NCI-H82 treated with DMSO at 0.1 percent for 48 hours (cell line): ENCODE data around the gene CAMK1G.

Experiments used
- DNase-seq: peaks from one replicate; lab custom pipeline; 2025; ENCODE audit not compliant: unreplicated experiment; lab: John Stamatoyannopoulos, UW

Gene CAMK1G

GRCh38 chr1:209564849-209565248, 18.7 kb upstream of the CAMK1G start:
- DNase-seq = no peak

- DNase-seq = peak; percentile 96
Measured at GRCh38 chr1:209565759-209566678, 17.5 kb upstream of the CAMK1G start.

DNA sequence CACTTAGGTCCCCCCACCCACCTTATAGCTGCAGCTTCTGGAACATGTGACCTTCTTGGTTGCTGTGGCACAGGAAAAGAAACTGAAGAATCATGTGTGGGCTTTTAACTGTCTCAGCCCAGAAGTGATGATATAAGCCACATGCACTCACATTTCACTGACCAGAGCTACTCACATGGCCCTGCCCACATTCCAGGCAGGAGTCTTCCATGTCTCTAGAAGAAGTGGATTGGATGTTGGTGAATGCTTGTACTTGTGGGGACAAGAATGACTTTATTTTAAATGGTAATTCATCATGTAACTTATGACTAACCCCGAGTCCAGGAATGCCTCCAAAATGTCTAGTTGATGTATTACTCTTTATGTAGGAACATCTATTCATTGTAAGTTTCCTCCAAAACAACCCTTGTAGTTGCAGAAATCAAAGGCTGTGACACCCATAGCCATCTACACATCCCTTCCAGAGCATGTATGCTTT, 15.8 kb upstream of the CAMK1G start:
- DNase-seq = no peak

GRCh38 chr1:209569455-209570207, 13.9 kb upstream of the CAMK1G start:
- DNase-seq = peak; percentile 70

GRCh38 chr1:209570743-209571142, 12.8 kb upstream of the CAMK1G start:
- DNase-seq = no peak

DNA sequence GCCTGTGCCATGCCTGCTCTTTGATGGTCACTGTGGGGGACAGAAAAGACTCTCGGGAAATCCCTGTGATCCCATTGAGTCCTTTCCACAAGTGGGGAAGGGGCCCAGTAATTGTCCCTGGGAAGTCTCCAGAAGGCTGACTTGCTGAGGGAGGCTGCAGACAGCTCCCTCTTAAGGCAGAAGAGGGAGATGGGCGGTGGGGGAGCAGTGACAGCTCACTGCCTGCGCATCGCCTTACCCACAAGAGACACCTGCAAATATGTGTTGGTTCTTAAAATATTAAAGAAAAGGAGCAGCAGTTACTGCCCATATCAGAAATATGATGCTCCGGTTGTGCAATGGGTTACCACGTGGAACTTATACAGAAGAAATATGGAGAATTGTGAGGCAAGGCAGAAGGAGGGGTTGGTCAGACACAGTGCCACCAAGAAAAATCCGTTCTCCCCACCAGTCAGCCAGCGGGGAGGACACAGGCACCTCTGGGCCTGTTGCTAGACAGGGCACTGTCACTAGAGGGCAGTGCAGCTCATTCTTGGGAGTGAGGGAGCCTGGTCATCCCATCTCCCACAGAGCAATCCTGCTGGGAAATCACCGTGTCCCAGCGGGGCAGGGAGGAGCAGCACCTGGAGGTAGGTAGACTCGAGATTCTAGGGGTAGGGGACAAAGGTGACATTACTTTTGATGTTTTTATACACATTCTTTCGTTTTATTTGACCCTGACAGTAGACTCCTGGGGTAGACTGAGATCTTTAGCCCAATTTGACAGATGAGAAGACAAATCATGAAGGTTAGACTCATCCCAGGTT, 6.9 kb upstream of the CAMK1G start:
- DNase-seq = peak; percentile 35

- DNase-seq = no peak
Measured at GRCh38 chr1:209577346-209577745, 6.2 kb upstream of the CAMK1G start.

GRCh38 chr1:209580577-209580976, 2.9 kb upstream of the CAMK1G start:
- DNase-seq = no peak

DNA sequence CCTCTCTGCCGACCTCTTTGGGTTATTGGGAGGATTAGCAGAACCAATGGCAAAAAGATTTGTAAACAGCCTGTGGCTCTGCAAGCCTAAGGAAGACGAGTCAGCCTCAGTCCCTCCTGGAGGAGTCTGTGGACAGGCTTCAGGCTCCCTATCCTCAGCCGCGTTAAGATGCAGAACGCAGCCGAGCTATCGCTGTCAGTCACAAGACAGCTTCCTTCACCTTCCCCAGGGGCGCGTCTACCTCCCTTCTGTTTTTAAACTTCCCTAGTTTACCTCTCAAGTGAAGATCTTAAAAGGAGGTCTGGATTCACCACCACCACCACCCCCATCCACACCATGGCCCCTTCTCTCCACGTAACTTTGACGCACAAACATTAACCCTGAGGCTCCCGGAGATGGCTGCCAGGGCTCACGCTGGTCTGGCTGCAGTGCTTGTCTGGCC, 738 bp downstream of the CAMK1G start:
- DNase-seq = no peak

GRCh38 chr1:209585197-209585596, 1.7 kb downstream of the CAMK1G start:
- DNase-seq = no peak

DNA sequence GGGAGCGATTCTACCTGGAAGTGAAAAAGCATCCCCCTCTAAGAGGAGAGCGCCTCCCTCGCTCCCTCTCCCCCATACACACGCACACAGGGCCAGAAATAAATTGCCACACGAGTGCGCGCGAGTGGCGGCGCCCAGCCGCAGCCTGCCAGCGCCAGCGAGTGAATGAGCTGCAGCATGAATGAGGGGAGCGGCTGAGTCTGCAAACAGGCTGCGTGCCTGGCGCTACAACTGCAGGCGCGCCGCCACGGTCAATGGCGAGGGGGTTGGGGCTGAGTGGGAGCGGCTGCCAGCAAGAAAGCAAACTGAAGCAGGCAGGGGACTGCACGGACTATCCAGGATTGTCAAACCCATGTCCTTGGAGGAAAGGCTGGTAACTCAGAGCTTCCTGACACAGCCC, 2.2 kb downstream of the CAMK1G start:
- no peak for DNase-seq

GRCh38 chr1:209586221-209586740, 2.8 kb downstream of the CAMK1G start:
- no peak for DNase-seq

- no peak for DNase-seq
Measured at GRCh38 chr1:209587789-209588188, 4.3 kb downstream of the CAMK1G start.

DNA sequence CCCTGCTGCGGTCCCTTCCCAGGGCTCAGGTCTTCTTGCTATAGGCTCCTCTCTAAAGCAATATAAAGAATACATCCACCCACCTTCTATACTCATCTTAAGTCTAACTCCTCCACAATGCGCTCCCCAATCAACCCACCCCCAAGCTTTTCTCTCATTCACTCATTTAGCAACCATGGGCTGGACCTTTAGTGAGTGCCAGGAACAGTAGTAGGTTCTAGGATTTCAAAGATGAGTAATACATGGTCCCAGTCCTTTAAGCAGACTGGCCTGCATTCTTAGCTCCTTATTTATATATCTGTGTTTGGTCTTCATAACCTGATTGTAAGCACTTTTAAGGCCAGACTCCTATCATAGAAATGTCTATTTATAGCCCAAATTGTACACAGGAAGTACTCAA, 5.9 kb downstream of the CAMK1G start:
- no peak for DNase-seq

- no peak for DNase-seq
Measured at GRCh38 chr1:209589863-209590262, 6.3 kb downstream of the CAMK1G start.

DNA sequence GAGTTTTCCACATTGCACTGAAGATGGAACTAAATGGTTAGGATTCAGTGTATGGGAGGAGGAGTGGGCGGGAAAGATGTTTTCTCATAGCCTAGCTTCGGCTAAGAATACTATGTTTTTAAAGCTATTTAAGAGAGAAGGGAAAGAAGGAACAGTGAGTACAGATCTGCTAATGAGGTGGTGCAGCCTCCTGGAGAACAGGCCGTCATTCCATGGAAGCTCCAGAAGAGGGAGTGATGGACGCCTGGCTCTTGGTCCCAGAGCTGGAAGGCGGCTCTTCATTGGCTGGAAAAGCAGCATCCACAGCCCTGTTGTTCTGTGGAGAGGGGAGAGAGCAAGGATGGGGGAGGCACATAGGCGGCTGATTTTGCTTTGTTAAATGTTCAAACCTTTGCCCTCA, 6.9 kb downstream of the CAMK1G start:
- DNase-seq = peak; percentile 30

GRCh38 chr1:209593747-209594146, 10.2 kb downstream of the CAMK1G start:
- DNase-seq = no peak

DNA sequence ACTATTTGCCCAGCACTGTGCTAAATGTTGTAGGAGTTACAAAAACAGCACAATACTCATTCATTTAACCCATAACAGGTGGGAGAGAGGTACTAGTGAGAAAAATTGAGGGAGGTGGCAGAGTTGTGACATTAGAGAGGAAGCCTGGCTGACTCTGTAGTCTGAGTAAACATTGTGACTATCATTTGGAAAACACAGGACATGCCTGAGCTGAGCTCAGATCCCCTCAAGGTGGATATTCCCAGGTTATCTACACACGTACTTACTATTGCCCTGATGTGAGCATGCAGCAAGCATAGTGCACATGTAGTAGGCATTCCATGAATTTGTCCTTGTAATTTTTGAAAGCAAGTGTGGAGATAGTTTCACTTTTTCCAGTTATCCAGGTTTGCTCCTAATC, 10.9 kb downstream of the CAMK1G start:
- no peak for DNase-seq

GRCh38 chr1:209595028-209595427, 11.5 kb downstream of the CAMK1G start:
- DNase-seq = no peak

- no peak for DNase-seq
Measured at GRCh38 chr1:209595599-209596285, 12.2 kb downstream of the CAMK1G start.
